ENCODE measurements around the gene HLA-DOA.

Gene HLA-DOA

DNA sequence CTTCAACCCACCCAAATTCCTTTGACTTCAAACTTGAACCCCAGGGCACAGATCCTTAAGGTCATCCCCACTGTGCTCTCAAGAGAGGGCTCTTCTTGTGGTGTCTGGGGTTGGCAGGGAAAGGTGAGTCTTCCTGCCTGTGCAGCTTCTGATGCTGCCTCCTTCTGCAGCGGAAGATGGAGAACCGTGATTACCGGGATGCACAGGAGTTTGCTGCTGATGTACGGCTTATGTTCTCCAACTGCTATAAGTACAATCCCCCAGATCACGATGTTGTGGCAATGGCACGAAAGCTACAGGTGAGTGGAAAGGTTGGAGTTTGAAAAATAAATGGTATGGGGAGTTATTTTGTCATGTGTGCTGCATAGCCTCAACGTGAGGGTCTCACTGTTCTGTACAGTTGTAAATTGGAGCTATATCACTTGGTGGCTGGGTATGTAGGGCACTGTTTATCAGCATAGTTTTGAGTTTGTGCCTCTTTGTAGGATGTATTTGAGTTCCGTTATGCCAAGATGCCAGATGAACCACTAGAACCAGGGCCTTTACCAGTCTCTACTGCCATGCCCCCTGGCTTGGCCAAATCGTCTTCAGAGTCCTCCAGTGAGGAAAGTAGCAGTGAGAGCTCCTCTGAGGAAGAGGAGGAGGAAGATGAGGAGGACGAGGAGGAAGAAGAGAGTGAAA lies 32.0 kb downstream of the HLA-DOA start:
- no peak for DNase-seq

DNA sequence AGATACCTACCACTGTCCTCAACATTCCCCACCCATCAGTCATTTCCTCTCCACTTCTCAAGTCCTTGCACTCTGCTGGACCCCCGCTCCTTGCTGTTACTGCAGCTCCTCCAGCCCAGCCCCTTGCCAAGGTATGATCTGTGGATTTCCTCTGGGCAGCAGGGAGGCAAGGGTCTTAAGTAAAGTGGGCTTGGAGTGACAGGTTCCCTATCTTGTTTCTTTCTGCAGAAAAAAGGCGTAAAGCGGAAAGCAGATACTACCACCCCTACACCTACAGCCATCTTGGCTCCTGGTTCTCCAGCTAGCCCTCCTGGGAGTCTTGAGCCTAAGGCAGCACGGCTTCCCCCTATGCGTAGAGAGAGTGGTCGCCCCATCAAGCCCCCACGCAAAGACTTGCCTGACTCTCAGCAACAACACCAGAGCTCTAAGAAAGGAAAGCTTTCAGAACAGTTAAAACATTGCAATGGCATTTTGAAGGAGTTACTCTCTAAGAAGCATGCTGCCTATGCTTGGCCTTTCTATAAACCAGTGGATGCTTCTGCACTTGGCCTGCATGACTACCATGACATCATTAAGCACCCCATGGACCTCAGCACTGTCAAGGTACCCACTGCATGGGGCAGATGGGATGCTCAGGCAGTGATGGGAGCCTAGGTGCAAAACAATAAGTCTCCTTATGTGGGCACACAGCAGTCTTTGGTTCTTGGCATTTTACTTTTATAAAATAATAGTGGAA lies 32.9 kb downstream of the HLA-DOA start:
- no peak for DNase-seq

DNA sequence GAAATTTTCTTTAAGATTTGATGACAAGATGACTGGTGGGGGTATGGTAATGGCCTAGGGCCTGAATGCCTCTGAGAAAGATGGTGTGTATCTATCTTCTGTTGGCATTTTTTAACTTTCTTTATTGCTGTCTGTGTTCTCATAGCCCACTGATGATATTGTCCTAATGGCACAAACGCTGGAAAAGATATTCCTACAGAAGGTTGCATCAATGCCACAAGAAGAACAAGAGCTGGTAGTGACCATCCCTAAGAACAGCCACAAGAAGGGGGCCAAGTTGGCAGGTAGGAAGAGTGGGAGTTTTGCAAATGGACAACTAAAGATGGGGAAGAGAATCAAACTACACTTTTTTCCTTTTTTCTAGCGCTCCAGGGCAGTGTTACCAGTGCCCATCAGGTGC lies 33.5 kb downstream of the HLA-DOA start:
- no peak for DNase-seq

DNA sequence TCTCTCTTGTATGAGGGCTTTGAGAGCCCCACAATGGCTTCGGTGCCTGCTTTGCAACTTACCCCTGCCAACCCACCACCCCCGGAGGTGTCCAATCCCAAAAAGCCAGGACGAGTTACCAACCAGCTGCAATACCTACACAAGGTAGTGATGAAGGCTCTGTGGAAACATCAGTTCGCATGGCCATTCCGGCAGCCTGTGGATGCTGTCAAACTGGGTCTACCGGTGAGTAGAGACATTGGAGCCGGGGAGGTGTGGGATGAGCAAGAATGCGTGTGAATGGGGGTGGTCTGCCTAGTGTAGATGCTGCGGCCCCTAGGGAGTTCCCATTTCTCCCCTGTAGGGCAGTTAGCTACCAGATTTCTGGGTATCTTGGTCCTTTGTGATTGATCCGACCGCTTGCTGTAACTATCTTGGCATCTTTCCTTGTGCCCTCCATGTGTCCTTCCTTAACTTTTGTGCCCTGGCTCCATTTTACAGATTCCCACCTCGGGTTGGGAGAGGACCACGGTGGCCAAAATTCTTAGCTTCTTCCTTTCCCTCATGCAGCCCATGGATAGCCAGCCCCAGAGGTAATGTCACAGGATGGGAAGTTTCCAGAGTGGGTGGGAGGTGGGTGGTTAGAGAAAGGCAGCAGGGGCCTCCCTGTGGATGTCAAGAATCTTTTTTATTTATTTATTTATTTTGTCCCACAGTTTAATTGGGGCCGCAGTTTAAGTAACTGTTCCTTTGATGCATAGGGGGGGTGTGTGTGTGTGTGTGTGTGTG lies 34.7 kb downstream of the HLA-DOA start:
- no peak for DNase-seq

DNA sequence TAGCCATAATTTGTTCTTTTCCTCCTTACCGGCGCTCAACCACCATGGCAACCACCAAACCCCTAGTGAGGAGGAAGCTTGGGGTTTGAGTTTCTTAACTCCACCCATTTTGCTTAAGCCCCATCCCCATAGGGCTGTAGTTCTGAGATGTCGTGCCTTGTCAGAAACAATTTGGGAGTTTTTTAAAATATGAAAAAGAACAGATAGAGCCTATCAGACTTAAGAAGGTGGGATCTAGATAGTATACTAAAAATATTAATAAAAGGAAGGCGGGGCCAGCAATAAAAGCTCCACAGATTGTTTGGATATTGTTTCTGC lies 35.4 kb downstream of the HLA-DOA start:
- DNase-seq: no peak

DNA sequence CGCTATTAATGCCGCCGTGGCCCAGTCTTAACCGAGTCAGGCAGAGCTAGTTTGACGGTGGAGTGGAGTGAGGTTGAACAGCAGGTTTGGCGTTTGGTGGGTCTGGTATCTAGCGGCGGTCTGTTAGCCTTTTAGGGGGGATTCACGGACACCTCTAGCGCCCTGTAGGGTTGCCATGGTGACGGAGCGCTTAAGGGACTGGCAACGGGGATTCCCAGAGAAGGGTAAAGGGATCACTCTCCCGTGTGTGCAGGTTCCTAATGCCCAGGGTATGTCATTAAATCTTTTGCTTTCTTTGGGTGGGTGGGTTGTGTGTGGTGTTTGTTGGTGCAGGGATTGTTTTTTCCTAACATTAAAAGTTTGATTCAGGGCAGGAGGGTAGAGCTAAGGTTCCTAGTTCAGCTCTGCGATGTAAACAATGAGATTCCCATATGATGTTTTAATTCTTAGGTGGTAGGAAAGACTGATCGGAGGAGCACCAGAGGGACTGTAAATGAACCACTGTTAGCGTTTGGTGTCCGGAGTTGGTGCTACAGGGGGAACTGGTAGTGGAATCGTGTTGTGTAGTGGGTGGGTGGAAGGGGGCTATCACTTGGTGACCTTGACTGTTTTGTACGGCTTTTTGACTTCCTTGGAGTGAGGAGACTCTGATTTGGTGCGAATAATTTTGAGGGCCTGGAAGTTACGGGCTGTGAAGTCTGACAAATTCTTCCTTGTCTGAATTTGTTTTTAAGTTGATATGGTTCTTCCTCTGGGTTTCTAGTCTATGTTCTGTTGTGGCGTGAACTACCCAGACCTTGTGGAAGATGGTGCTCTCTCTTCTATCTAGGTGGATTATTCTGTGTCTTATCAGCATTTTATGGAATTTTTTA lies 36.0 kb downstream of the HLA-DOA start:
- DNase-seq: peak; percentile 16 to 48

DNA sequence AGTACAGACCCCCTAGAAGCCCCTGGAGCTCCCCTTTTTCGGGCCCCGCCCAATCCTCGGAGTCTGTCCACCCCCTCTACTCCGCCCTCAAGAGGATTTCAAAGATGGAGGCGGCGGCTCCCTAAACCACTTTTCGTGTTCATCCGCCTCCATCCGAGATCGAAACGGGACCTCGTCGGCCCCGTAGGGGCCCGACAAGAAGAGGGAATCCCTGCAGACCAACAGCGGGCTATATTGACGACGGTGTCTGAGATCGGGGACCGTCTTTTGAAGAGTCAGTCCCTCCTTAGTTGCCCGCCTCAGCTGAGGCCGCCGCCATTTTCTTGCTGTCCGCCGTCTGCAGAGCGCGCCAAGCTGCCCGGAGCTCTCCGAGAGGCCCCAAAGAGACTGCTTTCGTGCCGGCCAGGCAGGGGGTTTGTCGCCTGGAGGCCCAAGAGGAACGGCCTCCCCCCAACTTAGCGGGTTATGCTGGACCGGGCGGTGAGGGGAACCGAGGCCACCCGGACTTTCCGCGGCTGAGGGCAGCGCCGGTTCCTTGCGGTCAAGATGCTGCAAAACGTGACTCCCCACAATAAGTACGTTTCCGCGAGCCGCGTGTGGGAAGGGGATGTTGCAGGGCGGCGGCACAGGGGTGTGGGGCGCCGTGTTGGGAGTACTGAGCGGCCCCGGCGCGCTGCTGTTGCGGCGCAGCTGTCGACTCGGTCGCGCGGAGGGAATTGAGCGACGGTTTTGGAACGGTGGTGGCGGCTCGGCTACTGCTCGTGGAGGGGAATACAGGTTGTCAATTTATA lies 36.8 kb downstream of the HLA-DOA start:
- peak in 1 of 2 experiments; percentile 25 for DNase-seq

DNA sequence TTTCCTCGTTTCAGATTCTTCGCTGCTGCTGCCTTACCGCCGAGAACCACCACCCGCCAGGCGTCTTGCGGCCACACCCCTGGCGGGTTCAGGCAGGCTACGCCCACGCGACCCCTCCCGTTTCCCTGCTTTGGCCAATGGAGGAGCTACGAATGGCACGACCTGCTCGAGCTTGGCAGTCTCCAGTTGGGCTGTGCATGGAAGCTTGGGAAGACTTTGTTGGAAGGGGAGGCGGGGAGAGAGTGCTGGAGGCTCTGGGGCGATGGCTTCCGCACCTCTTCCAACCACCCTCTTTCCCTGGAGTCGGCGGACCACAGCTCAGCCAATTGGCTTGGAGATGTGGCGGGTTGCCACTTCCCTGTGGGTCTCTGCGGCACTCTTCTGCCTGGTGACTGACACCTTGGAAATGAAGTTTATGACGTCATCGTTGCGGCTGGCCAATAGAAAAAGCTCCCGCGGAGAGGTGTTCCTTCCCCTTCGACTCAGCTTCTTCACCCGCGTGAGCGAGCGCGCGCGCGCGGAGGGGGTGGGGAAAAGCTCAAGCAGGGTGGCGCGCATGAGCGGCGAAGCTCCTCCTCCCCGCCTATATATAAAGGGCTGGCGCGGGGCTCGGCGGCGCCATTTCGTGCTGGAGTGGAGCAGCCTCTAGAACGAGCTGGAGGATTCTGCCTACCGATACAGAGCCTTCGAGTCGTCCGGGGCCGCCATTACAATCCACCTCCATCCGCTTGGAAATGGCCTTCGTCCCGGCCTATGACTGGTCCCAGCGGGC lies 37.6 kb downstream of the HLA-DOA start:
- DNase-seq: peak; percentile 99 to 100

DNA sequence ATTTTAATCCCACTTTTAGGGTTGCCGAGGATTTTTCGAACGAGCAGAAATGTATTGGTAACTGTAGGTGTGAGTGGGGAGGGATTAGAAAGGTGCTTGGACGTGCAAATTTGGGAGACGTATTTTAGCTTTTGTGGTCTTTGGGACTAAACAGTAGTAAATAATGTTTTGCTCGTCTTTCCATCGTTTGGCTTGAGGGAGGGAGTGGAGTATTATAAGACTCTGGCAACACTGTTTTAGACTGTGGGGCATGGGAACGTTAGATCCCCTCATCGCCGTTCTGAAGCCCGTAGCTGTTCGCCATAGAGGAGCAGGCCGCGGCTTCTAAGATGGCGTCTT lies 38.2 kb downstream of the HLA-DOA start:
- no peak for DNase-seq

DNA sequence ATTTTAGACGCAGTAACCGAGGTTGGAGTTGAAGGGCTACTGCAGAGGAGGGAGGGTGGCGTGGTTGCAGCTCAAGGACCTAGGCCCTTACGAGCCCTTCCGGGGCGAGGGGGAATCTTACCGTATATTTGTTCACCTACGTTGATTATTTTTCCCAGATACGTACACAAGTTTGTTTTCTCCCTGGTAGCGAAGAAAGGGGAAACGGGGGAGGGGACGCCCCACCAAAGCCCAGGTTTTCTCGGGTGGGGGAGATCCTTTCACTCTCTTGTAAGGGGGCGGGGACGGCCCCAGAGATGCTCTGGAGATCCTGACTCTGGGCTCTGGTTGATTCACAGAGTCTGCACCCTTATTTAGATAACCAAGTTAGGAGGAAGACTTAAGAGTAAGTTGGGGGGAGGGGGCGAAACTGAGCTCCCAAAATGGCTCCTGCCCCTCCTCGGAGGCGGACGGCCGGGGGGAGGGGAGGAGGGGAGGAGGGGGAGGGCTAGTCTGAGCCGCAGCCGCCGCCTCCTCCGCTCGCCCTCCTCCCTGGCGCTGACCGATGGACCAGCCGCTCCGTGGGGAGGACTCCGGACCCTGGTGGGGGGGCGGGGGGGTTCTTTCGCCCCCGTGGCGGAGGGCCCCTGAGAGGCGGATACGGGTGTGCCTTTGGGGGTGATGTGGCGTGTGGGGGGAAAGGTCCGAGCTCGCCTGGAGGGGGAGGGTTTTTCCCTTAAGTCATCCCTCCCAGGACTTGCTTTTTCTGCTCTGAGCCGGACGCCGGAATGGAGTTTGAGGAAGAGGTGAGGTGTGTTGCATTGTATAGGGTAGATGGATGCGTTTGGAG lies 38.8 kb downstream of the HLA-DOA start:
- peak; percentile 49 to 74 for DNase-seq

DNA sequence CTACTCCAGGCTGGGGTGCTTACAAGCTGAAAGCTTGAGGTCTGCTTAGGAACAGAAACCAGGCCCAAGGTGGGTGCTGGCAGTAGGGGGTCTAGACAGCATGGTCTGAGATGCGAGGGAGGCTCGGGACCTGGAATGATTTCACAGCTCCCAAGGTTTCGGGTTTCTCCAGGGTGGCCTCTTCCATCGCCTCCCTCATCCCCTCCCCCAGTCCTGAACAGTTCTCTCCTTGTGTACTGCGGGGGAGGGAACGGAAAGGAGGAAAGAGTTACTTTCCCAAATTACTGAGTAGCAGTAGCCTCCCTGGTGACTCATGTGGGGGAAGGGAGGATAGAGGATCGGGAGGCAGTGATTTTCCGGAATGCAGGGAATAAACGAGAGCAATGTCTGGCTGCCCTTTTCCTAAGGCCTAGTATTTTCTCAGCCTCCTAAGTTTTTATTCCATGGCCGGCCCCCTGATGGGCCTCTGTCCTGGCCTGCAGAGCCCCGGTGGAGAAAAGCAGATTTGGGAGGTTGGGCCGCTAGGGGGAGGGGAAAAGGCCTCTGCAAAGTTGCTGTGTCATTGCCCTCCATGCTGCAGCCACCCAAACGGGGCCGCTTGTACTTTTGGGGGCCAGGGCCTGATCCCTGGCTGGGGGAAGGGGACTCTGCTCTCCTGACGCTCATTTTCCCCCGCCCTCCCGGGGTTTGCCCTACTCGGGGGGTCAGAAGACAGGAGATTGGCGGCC lies 39.5 kb downstream of the HLA-DOA start:
- DNase-seq: peak; percentile 47 to 58

DNA sequence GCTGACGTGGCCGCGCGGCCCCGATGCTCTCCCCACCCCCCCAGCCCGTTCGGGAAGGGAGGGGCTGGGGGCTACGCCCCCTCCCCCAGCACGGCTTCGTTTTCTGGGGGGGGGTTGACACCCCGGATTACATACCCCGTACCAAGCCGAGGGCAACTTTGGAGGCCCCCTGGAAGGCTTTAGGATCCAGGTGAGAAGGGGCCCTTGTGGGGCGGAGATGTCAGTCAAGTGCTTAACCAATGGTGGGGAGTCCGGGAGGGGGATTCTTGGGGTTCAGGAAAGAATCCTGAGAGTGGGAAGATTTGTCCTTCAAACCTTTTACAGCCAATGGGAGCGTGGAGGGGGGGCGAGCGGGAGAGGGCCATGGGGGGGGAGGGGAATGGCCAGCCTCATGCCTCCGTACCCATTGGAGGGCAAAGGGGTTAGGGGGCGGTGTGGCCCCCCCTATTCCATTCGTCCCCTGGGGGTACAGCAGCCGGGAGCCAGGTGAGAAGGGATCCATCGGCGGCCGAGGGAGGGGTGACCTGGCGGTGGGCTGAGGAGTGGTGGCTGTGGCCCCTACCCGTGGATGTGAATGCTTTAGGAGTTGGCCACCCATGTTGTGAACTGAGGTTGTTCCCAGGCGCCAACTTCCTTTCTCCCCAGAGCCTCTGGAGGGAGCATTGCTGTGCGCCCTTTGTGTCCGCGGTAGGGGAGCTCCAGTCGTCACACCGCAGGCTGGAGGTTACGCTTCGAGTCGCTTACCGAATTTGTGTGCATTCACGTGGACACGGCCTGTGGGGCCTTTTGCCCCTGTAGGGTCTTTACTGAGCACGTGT lies 40.3 kb downstream of the HLA-DOA start:
- DNase-seq: peak; percentile 36 to 46

DNA sequence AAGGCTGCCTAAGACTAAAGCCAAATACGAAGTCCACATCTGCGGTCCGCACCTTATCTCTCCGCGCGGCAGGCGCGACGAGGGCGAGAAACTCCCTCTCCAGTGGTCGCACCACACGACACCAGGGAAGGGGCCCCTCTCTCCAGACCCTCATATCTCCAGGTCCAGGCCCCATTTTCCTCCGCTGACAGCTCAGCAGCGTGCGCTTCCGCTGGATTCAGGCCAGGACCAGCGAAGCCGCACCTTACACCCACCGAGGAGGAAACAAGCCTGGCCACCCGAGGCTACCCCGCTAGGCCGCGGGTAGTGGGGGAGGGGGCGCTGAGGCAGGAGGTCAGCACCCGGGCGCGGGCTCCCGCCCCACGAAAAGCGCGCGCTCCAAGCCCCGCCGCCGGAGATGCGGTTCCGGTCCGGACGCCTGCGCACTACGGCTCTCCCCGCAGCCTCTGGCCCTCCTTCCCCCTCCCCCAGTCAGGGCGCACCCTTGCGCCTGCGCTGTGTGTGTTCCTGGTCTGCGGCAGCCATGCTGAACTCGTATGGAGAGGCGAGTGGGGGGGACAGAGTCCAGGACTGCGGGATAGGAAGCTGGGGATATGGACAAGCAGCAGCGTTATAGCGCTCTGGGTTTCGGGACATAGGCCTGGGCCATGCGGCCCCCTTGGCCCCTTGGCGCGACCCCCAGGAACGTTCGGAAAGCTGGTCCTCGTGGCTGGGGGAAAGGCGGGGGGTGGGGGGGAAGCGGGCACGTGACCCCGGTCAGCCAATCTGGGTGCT lies 41.1 kb downstream of the HLA-DOA start, which contains the start of gene BRD2:
TSS of gene BRD2 (plus strand) at position 502 of the 774 bp plus-strand sequence. CDS start 4,305 bp downstream, outside the sequence.
- DNase-seq: peak; percentile 90 to 91

DNA sequence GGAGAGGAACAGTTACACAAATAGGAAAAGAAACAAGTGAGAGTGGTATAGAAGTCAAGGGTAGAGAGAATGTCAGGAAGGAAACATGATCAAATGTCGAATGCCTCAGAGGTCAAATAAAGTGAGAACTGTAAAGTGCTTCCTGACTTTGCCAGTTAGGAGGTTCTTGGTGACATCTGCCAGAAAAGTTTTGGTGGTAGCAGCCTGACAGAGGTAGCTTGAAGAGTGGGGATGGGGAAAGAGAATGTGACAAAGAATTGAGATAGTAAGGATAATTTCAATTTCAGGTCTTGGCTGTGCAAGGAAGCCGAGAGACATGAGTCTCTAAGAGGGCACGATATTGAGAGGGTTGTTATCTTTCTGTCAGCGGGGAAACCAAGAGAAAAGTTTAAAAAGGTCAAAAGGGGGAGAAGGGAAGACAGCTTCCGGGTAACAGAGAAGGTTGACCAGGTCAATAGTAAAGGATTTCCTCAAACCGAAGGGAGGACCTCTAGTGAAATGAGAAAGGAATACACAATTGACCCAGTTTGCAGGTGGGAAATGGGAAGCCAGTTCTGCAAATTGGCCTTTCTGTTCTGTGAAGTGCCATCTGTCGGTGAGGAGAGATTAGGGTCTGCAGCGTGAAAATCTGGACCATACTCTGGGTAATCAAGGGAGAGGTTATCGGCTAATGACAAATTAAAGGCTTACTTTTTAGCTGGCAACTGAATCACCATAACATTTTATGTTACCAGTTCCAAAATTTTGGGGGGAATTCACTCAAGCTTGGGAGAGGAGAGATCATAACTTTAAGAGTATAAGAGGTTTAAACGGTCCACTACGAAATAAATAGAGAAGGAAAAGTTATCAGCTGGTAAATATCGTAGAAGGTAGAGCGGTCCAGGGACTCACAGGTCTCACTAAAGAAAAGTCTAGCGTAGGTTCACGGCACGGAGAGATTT lies 42.0 kb downstream of the HLA-DOA start:
- DNase-seq: peak; percentile 56 to 67

DNA sequence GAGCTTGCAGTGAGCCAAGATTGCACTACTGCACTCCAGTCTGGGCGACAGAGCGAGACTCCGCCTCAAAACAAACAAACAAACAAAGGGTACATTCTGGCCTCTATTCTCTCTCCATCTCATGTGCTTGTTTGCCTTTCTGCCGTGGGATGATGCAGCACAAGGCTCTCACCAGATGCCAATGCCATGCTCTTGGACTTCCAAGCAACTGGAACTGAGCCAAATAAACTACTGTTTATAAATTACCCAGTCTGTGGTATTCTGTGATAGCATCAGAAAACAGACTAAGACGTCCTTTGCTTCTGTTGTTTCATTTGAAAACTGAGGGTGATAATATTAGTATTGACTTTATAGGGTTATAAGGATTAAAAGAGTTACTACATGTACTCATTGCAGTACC lies 44.6 kb downstream of the HLA-DOA start:
- DNase-seq: no peak

DNA sequence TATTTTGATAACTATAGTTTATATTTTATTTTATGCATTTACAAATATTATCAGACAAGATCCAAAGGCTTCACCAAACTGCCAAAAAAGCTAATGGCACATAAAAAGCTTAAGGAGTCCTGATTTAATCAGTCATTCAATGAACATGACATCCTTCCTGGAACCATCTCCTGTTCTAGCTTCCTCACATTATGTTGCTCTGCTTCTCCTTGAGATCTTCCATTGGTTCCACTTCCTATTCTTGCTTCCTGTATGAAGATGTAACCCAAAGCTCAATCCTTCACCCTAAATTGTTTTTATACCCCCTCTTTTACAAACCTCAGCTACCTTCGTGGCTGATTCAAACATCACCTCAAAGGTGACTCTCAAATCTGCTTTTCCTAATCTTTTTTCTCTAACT lies 45.5 kb downstream of the HLA-DOA start:
- DNase-seq: no peak
